ENCODE measurements around the gene NFIA.

The NFIA gene

DNA sequence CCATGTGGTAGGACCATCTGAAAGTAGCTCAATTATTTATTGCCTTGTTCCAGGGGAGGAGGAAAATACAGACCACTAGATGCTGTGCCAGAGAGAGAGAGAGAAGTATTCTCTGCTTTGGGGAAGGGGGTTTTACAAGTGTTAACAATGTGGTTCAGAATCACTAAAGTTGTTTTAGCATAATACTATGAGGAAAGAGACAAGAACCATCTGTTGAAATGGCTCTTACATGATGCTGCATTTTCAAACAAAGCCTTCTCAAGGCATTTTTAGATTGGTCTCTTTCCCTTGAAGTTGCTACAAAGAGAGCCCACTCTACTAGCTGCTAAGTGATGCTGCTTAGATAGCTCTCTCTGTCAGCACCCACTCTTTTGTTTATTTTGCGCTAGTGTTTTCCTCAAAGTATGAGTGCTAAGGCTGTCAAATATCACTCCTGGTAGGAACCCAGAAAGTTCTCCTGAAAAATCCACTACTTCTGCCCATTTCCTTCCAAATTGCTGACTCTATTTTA lies 255.1 kb downstream of the NFIA start:
- DNase-seq: no peak

DNA sequence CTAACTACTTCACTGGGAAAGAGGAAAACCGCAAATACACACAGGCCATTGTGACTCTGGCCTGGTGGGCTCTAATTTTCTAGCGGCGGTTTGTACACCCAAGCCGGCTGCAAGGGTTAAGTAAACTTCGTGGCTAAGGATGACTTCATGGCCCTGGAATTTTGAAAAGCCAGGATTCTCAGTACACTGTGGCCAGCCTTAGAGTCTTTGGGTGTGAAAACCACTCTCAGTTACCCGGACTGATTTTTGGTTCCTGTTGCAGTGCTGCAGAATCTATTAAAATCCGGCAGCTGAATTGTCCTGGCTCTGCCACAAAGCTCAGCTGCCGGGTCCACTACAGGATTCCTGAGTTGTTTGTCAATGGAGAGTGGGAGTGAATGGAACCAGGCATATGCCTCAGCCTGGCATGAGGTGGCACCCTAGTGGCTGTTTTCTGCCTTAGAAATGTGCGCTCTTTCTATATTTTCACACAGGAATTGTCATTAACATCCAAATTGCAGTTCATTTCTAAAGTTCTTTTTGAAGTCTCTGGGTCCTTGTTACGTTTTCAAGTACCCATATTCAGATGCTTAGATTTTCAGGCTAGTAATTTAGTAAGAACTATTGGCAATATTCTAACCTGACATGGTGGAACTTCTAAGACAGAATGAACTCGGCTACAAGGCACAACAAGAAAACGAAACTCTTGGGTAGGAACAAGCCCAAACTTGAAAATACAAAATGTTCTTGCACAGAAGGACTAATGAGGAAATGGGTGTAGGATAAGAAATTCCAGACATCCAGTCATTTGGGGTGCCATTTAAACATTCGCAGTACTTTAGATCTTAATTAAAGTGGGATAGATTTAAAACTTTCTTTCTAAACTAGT lies 255.9 kb downstream of the NFIA start:
- DNase-seq: peak; percentile 83

DNA sequence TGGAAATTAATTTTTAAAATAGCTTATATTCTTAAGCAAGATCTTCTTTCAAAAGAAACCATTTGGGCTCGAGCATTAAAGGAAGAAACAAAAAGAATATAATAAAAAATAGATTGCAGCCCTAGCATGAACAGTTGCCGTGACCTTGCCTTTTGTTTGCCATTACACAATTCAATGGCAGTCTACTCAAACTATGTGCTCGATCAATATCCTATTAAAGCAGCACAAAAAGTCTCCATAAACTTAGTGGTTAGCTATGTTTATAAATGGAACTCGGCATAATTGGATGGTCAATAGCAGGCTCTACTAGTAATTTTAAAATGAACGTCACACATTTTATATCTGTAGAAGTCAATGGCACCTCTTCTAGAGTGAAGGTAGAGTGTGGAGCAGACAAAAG lies 256.5 kb downstream of the NFIA start:
- DNase-seq: no peak

DNA sequence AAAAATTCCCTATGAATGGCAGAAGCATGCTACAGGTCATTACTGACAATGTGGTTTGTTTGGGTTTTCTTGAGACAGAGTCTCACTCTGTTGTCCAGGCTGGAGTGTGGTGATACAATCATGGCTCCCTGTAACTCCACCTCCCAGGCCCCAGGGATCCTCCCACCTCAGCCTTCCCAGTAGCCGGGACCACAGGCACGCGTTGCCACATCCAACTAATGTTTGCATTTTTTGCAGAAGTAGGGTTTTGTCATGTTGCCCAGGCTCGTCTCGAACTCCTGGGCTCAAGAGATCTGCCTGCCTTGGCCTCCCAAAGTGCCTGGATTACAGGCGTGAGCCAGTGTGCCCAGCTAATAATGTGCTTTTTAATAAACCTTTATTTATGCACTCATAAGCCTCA lies 259.1 kb downstream of the NFIA start:
- DNase-seq: no peak

DNA sequence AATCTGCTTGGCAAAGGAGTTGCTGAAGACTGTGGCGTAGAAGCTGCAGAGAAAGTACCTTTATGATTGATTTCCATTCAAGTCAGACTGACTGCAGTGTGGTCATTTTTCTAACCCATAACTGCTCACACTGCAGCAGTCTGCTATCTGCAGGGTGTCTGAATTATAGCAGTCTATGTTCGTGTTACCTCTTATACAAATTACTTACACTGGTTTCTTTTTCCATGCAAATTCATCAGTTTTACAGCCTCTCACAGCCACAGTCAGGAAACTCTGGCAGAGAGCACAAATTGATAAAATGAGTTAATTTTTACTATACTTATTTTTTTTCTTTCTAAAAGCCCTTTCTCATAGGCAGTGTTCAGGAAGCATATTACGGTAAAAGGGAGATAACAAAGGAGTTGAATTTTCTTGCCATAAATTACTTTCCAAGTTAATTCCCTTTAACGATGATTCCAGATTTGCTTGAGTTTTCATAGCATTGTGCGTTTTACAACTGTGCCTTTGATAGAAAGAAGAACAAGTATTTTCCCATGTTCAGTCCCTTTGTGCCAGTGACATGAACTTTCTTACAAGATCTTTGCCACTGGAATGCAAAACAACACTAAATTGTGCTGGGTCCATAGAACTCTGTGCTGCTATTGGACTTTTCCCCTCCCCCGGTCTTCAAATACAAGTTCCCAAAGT lies 261.5 kb downstream of the NFIA start:
- DNase-seq: no peak

DNA sequence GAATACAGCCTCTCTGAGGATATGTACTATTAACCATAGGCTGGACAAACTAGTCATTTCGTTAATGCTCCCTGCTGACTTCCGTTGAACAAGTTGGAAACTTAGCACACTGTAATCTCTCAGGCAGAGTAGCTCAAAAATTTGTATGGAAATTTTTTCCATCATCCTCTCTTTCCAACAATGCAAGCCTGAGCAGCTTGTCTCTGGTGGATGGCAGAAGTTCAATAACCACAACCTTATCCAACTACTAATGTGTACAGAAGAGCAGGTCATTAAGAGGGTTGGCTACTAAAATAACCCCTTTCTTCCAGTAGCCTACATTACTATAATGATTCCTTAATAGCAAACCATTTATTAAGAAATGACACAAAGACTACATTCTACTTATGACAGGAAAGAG lies 262.3 kb downstream of the NFIA start:
- DNase-seq: no peak

DNA sequence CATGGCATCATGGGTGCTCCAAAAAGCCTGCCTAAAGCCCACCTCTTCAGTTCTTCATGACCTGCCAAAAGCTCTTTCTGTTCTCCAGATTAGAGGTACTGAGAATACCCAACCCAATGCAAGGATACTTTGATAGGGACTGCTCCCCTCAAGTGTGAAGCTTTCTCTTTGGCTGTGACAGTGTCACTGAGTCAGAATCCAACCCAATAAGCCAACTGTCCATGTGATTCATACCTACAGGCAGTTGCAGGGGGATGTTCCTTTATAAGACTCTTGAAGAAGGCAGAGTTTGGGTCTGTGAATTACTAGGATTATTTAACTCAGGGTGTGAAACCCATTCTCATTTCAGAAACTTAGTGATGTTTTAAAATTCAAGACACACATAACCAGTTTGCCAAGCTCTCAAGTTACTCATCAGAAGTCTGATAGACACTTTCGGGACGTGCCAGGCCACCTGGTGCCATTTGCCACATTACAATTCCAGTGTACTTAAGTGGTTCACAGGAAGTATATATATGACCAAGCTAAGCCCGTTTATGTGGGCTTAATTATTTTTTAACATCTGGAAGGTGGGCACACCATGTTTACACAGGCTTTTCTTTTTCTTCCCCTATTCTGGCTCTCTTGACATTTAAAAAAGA lies 265.8 kb downstream of the NFIA start:
- no peak for DNase-seq

DNA sequence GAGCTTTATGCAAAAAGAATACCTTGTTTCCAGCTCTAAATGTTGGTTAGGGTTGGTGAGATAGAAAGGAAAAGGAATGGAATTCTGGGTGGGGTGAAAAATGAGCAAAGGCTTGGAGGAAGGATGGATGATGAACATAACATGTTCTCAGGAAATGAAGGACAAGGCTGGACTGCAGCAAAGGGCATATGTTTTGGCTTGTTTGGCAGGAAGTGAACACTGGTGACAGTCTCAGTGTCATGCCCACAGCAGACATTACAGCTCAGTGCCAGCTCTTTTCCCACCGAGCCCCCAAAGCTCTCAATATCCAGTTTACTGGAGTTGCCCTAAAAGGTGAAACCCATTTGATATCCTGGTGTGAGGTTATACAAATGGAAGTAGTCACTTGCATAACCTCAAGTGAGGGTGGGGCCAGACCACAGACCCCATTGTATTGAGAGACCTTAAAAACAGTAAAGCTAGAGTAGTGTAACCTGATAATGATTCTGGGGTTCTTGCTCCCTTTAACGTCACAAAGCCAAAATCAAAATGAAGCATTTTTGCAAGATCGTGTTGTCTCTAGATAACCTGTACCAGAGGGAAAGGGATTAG lies 270.6 kb downstream of the NFIA start:
- DNase-seq: no peak

DNA sequence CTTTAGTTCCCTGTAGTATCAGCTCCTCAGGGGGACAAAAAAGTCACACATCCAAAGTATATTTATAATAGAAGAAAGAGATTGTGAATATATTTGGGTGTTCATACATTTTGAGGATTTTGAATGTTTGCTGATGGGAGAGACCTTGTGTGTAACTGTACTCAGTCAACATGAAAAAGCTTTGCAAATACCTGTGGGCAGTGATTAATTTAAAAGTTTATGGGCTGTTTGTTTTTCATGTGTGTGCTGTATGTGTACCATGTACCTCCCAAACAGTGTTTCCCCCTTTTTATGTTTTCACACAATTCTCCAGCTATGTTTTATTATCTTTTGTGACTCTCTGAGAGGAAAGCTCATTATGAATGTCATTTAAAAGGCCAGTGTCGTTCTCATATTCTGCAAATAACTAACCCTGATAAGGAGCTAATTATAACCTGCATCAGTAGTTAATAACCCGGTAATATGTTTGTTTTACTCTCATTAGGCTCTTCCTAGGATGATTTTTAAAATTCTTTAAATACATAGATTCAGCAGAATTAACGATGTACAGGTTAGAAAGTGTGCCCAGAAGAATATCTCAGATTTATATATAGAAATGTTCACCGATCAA lies 271.5 kb downstream of the NFIA start:
- DNase-seq: no peak

DNA sequence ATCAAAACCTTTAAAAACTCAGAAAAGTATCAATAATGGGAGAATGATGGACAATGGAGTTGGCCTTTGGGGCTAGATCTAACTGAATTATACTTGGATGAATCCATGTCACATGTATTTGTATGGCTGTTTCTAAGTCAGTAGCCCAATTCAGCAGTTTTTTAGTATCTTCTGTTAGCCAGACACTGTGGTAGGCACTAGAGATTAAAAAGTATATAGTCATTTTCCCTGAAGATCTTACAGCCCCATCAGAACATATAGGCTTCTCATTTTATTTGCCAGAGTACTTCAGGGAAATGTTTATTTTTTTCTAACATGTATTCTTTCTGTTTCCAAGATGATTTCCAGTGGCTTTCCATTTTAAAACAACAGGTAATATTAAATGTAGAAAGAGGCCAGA lies 273.7 kb downstream of the NFIA start:
- DNase-seq: no peak

DNA sequence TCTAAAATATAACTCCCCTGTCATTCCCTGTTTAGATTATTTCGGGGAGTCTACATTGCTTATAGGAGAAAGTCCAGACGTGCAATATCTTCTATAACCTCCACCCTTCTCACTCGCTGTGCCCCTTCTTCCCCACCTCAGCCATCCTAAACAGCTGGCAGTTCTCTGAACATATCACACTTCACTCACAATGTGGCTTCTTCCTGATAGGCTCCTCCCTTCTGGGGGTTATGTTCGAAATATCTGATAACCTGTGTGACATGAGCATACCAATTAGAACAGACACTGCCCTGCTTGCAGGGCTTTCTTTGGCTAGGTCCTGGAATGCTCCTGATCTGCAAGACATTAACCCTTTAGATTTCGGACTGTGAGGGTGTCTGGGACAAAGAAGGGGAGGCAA lies 274.6 kb downstream of the NFIA start:
- DNase-seq: no peak

DNA sequence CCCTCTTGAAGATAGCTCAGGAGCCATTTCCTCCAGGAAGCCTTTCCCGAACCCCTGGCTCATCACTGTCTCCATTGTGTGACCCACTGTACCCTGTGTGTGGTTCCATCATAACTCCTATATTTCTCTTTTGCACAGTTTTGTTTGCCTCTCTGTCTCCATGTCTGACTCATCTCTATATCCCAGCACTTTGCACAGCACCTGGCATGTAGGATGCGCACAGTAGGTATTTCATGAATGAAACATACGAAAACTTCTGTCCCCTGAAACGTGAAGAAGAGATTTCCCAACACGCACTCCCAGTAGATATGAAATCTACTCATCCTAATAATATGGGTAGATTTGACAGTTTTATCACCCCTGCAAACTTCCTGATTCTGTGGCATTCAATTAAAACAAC lies 275.2 kb downstream of the NFIA start:
- no peak for DNase-seq

DNA sequence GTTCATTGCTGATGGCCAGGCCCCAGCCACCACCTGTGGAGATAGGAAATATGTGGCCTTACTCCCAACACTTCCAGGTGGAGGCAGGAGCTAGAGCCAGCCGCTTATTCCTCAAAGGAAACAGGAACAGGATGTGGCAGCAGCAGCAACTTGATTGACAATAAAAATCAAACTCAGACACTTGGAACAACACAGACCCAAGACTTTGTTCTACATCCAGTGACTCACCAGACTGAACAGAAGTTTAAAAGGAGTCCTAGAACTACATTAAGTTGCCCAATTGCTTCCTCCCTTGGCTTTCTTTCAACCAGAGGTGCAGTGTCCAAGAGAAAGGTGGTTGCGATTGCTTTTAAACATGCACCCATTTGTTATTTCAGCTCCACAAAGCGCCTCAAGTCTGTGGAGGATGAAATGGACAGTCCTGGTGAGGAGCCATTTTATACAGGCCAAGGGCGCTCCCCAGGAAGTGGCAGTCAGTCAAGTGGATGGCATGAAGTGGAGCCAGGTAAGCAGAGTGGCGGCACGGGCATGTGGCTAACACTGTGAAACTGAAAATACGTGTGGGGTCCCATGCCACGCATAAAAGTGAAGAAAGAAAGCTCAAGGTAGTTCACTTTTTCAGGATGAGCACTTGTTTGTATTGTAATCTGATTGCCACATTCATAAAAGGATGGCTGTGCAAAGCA lies 276.6 kb downstream of the NFIA start:
- no peak for DNase-seq

DNA sequence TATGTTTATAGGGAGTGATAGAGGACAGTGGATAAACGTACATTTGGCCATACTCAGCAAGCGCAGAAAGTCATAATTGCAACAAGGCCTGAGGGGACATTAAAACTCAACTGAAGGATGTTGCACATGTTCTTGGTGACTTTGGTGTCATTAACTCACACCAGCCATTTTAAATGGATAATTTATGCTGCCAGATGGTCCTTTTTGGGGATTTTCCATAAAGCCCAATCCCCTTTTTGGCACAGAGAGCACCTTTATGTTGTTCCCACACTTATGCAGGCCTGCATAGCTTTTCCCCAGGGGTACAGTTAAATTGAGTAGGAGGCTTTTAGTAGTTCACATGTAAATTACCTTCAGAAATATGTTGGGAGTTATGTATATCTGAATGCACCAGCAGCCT lies 279.6 kb downstream of the NFIA start:
- DNase-seq: no peak

DNA sequence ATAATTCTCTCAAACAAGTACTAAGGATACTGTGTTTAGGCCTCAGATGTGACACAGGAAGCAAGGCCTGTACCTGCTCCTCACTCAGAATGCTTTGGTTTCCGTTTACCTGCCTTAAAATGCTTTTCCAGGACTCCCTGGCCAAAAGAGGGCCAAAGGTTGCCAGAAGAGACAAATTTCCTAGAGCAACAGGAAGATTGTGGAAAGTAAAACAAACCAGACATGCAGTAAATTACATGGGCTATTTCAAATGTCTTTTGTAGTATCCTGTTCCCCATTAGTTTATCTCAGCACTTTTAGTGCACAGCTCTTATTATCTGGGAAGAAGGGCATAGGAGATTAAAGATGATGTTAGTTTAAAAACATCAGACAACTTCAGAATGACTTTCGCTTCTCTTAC lies 280.0 kb downstream of the NFIA start:
- DNase-seq: no peak

DNA sequence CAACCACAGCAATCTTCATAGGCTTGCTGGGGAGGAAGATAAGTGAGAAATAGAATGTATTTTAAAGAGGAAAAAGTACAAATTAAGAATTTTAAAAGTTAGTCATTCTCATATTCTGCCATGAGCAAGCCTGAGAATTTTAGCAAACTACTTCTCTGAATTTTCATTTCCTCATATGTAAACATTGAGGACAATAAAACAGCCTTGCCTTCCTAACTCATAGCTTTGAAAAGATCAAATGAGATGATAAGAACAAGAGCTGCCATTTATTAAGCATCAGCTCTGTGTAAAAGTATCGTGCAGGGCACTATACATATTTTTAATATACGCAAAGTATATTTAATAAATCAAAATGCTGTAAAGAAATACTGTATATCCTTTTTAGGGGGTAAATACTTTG lies 286.0 kb downstream of the NFIA start:
- DNase-seq: no peak

DNA sequence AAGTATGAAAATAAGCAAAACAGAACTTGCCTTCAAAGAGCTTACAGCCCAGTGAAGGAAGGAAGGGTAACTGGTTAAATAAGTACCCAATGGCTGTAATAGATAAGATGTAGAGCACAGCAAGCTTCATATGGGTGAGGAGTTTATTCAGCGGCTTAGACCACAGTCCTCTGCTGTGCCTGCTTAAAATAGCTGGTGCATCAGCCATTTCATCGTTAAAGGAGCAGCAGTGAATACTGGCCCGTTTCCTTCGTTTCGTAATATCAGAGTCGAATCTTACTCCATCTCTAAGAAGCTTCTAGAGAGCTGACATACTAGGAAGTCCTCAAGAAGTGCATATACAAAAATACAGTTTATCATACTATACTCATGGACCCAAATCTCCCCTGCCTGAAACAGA lies 286.5 kb downstream of the NFIA start:
- no peak for DNase-seq

DNA sequence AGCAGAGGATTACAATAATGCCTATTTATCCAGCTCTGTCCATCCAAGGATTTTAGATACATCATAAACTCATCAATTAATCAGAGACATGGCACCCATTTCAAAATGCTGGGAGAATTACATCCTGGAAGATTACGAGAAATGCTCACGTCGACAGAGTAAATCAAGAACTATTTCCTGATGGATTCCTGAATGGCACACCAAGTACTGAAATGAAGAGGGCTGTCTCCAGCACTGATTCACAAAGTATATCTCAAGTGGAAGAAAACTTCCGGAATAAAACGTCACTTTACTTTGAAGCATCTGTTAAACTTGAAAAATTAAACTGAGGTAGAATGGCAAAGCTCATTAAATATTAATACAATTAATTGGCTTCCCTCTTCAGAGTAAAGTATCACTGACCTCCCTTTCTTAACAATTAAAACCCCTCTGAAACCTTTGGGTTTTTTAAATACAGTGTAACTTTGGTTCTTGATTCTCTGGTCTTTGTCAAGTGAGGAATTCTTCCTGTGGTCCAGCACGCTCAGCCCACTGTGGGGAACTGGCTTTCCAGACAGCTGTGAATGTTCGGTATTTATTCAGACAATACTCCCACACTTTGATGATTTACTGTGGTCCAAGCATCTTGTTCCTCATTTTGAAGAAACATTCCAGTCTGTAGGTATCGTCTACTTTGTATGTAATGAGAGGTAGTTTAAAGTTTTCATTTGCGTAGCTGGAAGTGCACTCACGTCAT lies 288.0 kb downstream of the NFIA start:
- DNase-seq: no peak

DNA sequence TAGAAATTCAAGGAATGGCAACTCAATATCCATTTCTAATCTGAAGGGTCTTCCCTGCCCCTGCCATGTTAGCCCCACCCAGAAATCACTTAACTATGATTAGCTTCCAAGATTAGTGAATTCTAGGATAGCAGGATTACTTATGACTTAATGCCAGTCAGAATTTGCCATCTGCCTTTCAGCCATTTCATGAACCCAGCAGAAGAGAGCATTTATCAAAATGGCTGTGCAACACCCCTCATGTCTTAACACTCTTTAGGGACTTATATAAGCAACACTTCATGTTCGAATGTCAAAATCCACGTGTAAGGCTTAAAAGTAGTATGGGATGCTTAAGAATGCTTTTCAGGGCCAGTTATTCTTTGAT lies 288.5 kb downstream of the NFIA start:
- DNase-seq: no peak

DNA sequence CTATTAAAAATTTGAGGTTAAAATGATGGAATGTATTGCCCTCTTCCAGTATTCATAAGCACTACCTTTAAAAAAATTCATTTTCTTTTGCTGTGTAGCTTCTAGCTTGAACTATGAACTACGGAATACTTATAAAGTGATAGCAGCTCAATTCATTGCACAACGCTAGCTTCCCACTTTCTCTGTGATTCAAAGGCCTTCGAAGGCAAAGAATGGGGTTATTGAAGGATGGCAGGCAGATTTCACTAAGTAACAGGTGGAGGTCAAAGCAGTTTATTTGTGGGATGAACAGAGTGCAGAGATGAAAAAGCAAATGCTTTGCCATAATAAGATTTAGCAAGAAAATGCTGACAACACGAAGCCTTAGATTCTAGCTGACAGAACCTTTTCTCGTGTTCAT lies 290.6 kb downstream of the NFIA start:
- no peak for DNase-seq

DNA sequence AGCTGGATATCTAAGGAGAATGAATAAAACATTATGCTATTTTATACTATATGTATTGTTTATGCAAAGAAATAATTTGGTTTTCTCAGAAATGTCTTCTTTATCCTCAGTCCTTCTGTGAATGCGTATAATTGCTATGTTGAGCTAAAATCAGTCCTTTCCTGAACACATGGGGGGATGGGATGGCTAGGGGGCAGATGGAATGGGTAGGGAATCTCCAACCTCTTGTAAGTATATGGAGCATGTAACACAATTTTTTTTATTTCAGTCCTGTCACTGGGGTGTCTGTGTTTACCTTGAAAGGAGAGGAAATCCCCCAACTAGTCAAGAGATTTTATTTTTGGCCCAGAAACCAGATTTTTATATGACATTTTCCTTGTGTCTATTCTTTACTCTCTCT lies 291.8 kb downstream of the NFIA start:
- no peak for DNase-seq

Data from fibroblast of skin of abdomen (primary cell).